Loucy (cell line): ENCODE results near the gene TMEM108.
A peak's percentile ranks its signal among the peaks of the same experiment; 100 is the strongest.

Experiments used
- H2AFZ ChIP-seq: fragments of 200-600 bp; sonication (generic); 2 replicates; pipeline ENCODE4 v1.6.0; 2016; ENCODE audit warnings: antibody characterized with exemption, mild to moderate bottlenecking, low read length, moderate library complexity
- H3F3A ChIP-seq: fragments of 200-600 bp; 2 replicates; pipeline ENCODE4 v1.6.0; 2016; ENCODE audit warnings: antibody characterized with exemption, low read depth, mild to moderate bottlenecking
- H3K27me3 ChIP-seq: fragments of 200-600 bp; sonication (generic); 2 replicates; pipeline ENCODE4 v1.6.1; 2014; ENCODE audit warnings: low read length, mild to moderate bottlenecking; ENCODE audit not compliant: insufficient read depth, poor library complexity, severe bottlenecking
- H3K36me3 ChIP-seq: fragments of 200-600 bp; sonication (generic); 2 replicates; pipeline ENCODE4 v1.6.1; 2016; ENCODE audit warnings: low read length; ENCODE audit not compliant: insufficient read depth
- H3K4me1 ChIP-seq: fragments of 200-600 bp; sonication (generic); 2 replicates; pipeline ENCODE4 v1.5.1; 2014; ENCODE audit warnings: low read length, mild to moderate bottlenecking; ENCODE audit not compliant: insufficient read depth, poor library complexity, severe bottlenecking
- H3K4me2 ChIP-seq: fragments of 200-600 bp; sonication (generic); 2 replicates; pipeline ENCODE4 v1.6.0; 2014; ENCODE audit warnings: antibody characterized with exemption, low read length, low read depth, mild to moderate bottlenecking; ENCODE audit not compliant: poor library complexity, severe bottlenecking
- H3K4me3 ChIP-seq: fragments of 200-600 bp; sonication (generic); 2 replicates; pipeline ENCODE4 v1.5.1; 2014; ENCODE audit warnings: low read length, mild to moderate bottlenecking, mixed read lengths; ENCODE audit not compliant: poor library complexity, severe bottlenecking
- H3K79me2 ChIP-seq: fragments of 200-600 bp; sonication (generic); 2 replicates; pipeline ENCODE4 v1.6.1; 2014; ENCODE audit warnings: low read length; ENCODE audit not compliant: insufficient read depth
- H3K9ac ChIP-seq: fragments of 200-600 bp; sonication (generic); 2 replicates; pipeline ENCODE4 v1.6.0; 2014; ENCODE audit warnings: mild to moderate bottlenecking, low read depth, low read length, moderate library complexity; ENCODE audit not compliant: poor library complexity, severe bottlenecking
- H3K9me2 ChIP-seq: fragments of 200-600 bp; sonication (generic); replicated peaks from 2 replicates; pipeline ENCODE4 v1.6.1; 2016; ENCODE audit warnings: low read depth, low read length, mixed read lengths
- H3K9me3 ChIP-seq: fragments of 200-600 bp; sonication (generic); 2 replicates; pipeline ENCODE4 v1.6.1; 2014; ENCODE audit warnings: mild to moderate bottlenecking, antibody characterized with exemption, low read length, low read depth; ENCODE audit not compliant: insufficient read depth
- H4K20me1 ChIP-seq: fragments of 200-600 bp; sonication (generic); 2 replicates; pipeline ENCODE4 v1.6.0; 2014; ENCODE audit warnings: antibody characterized with exemption, low read length, mild to moderate bottlenecking; ENCODE audit not compliant: insufficient read depth, poor library complexity, severe bottlenecking
- EZH2phosphoT487 ChIP-seq: fragments of 200-600 bp; IDR thresholded peaks from 2 replicates; pipeline ENCODE4 v1.6.1; 2018; ENCODE audit warnings: antibody characterized with exemption, mild to moderate bottlenecking, moderate library complexity, borderline replicate concordance
- TF ChIP-seq, protein P1 (sequence below): fragments of 200-600 bp; sonication (generic); conservative IDR thresholded peaks from 2 replicates; pipeline ENCODE4 v1.5.1; 2014; ENCODE audit warnings: mild to moderate bottlenecking, antibody characterized with exemption, low read length

Gene TMEM108

DNA sequence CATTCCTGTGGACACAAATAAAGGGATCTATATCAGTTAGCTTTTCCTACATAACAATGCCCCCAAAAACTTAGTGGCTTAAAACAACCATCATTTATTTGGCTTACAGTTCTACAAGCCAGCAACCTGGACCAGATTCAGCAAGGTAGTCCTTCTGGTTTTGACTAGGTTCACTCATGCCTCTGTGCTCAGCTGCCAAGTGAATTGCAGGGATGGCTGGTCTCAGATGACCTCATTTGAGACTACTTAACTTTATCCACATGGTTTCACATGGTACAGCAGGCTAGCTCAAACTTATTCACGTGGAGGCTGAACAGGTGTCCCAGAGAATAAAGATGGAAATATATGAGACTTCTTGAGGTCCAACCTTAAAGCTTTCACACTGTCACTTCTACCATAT is 242.4 kb downstream of the TMEM108 start:
- Histone ChIP-seq H3K9me3 (no peaks in the 10 kb centered on the region), H3K4me3 (no peak overlapping the region), H3K4me2 (no peak overlapping the region), H2AFZ (no peak overlapping the region), H3K36me3 (no peaks in the 10 kb centered on the region), H3K4me1 (no peaks in the 10 kb centered on the region), H3K9me2 (no peaks in the 10 kb centered on the region), H4K20me1 (no peaks in the 10 kb centered on the region), H3F3A (no peaks in the 10 kb centered on the region), H3K27me3 (no peaks in the 10 kb centered on the region), H3K9ac (no peak overlapping the region), H3K79me2 (no peaks in the 10 kb centered on the region)
- TF ChIP-seq, protein P1, sequence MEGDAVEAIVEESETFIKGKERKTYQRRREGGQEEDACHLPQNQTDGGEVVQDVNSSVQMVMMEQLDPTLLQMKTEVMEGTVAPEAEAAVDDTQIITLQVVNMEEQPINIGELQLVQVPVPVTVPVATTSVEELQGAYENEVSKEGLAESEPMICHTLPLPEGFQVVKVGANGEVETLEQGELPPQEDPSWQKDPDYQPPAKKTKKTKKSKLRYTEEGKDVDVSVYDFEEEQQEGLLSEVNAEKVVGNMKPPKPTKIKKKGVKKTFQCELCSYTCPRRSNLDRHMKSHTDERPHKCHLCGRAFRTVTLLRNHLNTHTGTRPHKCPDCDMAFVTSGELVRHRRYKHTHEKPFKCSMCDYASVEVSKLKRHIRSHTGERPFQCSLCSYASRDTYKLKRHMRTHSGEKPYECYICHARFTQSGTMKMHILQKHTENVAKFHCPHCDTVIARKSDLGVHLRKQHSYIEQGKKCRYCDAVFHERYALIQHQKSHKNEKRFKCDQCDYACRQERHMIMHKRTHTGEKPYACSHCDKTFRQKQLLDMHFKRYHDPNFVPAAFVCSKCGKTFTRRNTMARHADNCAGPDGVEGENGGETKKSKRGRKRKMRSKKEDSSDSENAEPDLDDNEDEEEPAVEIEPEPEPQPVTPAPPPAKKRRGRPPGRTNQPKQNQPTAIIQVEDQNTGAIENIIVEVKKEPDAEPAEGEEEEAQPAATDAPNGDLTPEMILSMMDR: no peak
- no peak for TF ChIP-seq EZH2phosphoT487

DNA sequence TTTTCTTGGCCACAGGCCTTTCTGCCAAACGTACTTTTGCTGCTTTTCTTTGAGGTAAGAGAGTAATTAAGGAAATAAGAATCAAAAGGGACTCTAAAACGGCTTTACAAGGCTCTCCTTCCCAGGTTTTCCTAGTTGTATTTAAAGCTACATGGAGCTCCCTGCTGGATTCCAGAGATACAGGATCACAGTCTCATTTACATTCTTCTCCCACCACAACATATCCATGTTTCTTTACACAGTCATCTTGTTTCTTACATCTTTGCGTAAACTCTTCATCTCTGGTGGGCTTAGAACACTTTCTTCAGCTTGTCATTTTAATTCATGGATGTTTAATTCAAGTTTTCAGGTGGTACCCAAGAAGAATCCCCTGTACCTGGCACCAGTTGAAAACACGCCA is 244.0 kb downstream of the TMEM108 start:
- Histone ChIP-seq H3F3A (no peaks in the 10 kb centered on the region), H3K36me3 (no peaks in the 10 kb centered on the region), H3K9me2 (no peaks in the 10 kb centered on the region), H3K4me2 (no peak overlapping the region), H4K20me1 (no peaks in the 10 kb centered on the region), H3K9me3 (no peaks in the 10 kb centered on the region), H3K79me2 (no peaks in the 10 kb centered on the region), H3K27me3 (no peaks in the 10 kb centered on the region), H3K9ac (no peak overlapping the region), H2AFZ (no peak overlapping the region), H3K4me1 (no peaks in the 10 kb centered on the region), H3K4me3 (no peak overlapping the region)
- TF ChIP-seq, protein P1: no peak
- TF ChIP-seq EZH2phosphoT487: no peak

DNA sequence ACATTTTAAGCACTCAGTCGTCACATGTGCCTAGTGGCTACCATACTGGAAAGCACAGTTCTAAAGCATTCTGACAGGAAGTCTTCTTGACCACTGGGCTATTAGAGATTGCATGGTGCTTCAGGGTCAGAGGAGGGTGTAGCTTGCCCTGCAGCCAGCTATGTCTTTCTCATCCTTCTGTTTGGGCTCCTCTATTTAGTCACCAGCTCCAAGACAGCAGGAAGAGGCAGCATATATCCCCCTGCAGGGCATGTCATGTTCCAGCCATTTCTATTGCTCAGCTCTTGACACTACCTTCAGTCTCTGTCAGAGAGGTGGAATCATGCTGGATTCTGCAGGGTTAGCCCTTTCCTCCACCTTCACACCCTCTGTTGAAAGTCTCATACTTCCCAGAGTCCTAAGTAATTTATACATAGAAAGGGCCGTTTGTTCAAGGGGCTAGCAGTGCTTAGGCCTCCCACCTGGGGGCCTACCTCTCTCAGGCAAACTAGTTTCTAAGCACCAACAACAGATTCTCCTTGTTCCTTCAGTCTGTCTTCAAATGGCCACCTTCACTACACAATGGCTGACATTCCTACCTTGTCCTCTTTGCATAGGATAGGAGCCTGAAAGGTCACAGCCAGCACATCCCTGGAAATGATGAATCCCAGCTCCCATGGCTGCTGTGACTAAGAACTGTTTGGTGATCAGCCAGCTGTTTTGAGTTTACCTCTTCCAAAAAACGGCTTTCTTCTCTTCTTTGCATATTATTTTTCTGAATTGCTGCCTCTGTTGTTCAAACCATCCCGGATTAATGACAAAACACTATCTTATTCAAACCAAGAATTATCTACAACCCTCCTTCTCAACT is 246.0 kb downstream of the TMEM108 start:
- Histone ChIP-seq H3K27me3 (no peaks in the 10 kb centered on the region), H2AFZ (no peak overlapping the region)
- TF ChIP-seq, protein P1: peak; percentile 14; the same call in 1 of the 2 replicates
- TF ChIP-seq EZH2phosphoT487: no peak

More for the DNA sequence above, 246.0 kb downstream of the TMEM108 start:
- no peaks in the 10 kb centered on the region for H4K20me1 ChIP-seq
- H3K9me3 ChIP-seq: no peaks in the 10 kb centered on the region
- H3K9me2 ChIP-seq: no peaks in the 10 kb centered on the region
- no peaks in the 10 kb centered on the region for H3K36me3 ChIP-seq
- H3K4me1 ChIP-seq: no peaks in the 10 kb centered on the region
- no peak overlapping the region for H3K9ac ChIP-seq
- H3K4me2 ChIP-seq: no peak overlapping the region
- no peaks in the 10 kb centered on the region for H3K79me2 ChIP-seq
- H3K4me3 ChIP-seq: no peak overlapping the region
- H3F3A ChIP-seq: no peaks in the 10 kb centered on the region
